ENCODE data around the gene SLC7A10. TPM values are rescaled to one million over a fixed set of nuclear protein-coding genes. Genes with fewer than 3 reads are reported as not detected.

The SLC7A10 gene
- total RNA-seq, 1 experiment from 2014 or later = 2.9 TPM

DNA sequence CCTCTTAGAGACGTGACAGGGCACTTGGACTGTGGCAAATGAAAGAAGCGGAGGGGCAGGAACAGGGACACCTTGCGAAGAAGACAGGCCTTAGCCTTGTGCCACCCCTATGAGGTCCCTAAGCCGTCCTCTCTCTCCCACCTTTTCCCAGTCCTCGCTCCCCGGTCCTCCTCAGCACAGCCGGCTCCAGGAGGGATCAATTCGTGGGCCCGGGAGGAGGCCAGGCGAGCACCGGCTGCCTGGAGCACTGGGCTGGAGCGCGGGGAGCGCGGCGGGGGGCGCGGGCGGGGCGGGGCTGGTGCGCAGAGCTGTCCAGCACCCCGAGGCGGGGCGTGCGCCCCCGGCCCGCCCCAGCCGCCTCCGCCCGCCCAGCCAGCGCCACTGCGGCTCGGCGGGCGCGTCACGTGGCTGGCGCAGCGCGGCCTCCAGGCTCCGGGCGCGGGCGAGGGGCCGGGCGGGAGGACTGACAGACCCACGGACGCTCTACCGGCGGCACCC, 31.7 kb downstream of the SLC7A10 start, which contains the start of gene LRP3:
LRP3 (plus strand) TSS at position 466 of the 498 bp plus-strand sequence. CDS start 456 bp downstream, outside the sequence.
- Histone ChIP-seq H3K4ac (ENCODE audit: low read depth, low read length) (no peak within 1 kb of the TSS), H3K23me2 (ENCODE audit: insufficient read length, low read depth, low read length, poor library complexity, severe bottlenecking) (no peaks in the 10 kb centered on the region), H2BK15ac (ENCODE audit: low read depth, low read length) (no peak within 1 kb of the TSS), H2AFZ (ENCODE audit: low read length) (no peak within 1 kb of the TSS), H3K14ac (ENCODE audit: insufficient read depth, low read length) (no peak within 1 kb of the TSS), H3K79me1 (ENCODE audit: insufficient read depth, low read depth, low read length, poor library complexity, severe bottlenecking) (no peaks in the 10 kb centered on the region), H2BK120ac (ENCODE audit: low read depth, low read length, poor library complexity, severe bottlenecking) (no peak within 1 kb of the TSS), H2BK20ac (ENCODE audit: low read depth, low read length, poor library complexity, severe bottlenecking) (no peak within 1 kb of the TSS), H2AK5ac (ENCODE audit: insufficient read length, low read length) (no peak within 1 kb of the TSS), H4K5ac (ENCODE audit: insufficient read length, low read depth, low read length) (no peak within 1 kb of the TSS), H2BK12ac (ENCODE audit: insufficient read length, low read depth, low read length) (no peak within 1 kb of the TSS), H3K4me1 (ENCODE audit: insufficient read depth, low read length) (no peaks in the 10 kb centered on the region), H3K27ac (ENCODE audit: insufficient read length, low read depth, low read length) (no peak within 1 kb of the TSS), H4K20me1 (ENCODE audit: control insufficient read depth, insufficient read depth, insufficient read length) (peaks cover 2% of the 10 kb centered on the region), H3K18ac (ENCODE audit: insufficient read length, low read depth, low read length) (no peak within 1 kb of the TSS), H4K91ac (ENCODE audit: insufficient read length, low read depth, low read length) (no peak within 1 kb of the TSS), H3K79me2 (ENCODE audit: insufficient read depth, low read length) (no peaks in the 10 kb centered on the region), H3K27me3 (ENCODE audit: insufficient read depth, low read length) (no peaks in the 10 kb centered on the region; the same call in 1 of the 2 replicates), H3K23ac (ENCODE audit: insufficient read length, low read depth, low read length) (no peak within 1 kb of the TSS), H3K9me3 (ENCODE audit: control insufficient read depth, low read depth, low read length) (no peaks in the 10 kb centered on the region), H3T11ph (ENCODE audit: low read length) (no peak within 1 kb of the TSS), H3K4me2 (ENCODE audit: insufficient read depth, insufficient read length, low read length) (peak within 1 kb of the TSS; percentile 44), H4K8ac (replicated peaks; ENCODE audit: insufficient read length, low read depth, low read length) (no peak within 1 kb of the TSS), H3K56ac (ENCODE audit: insufficient read length, low read depth, low read length) (no peak within 1 kb of the TSS), H2BK5ac (ENCODE audit: insufficient read length, low read length) (no peak within 1 kb of the TSS), H3K9ac (ENCODE audit: extremely low read depth, insufficient read length, low read length) (no peak within 1 kb of the TSS)
- TF ChIP-seq CTCF (conservative IDR thresholded peaks at IDR 0.05) = no peak
- Mint-ChIP-seq H3K4me1 (peaks cover 3 to 4% of the 10 kb centered on the region in 2 experiments; a peak in 1 of 4 replicates), H3K27ac (no peak within 1 kb of the TSS), H3K27me3 (ENCODE audit: low read depth) (peaks cover 43% of the 10 kb centered on the region), H3K4me3 (peak within 1 kb of the TSS; percentile 69 to 85), H3K9me3 (peaks cover 0 to 1% of the 10 kb centered on the region in 2 experiments; a peak in 2 of 5 replicates), H3K36me3 (ENCODE audit: insufficient read depth in 1 of 3, low read depth in 3 of 3) (peaks cover 6 to 8% (median 8%) of the 10 kb centered on the region in 3 experiments; a peak in 6 of 7 replicates)
- no CpG with 5 or more reads among the region's 50 CpGs for WGBS (ENCODE audit: extremely low coverage, insufficient read length, low lambda C conversion rate)
- DNase-seq = no peak
